DOHH2 (cell line): ENCODE data around the gene MYBPC2.
A peak's percentile ranks its signal among the peaks of the same experiment; 100 is the strongest.

ENCODE experiments used
- CTCF ChIP-seq: fragments of 200-600 bp; sonication (generic); IDR thresholded peaks from one replicate; pipeline ENCODE4 v1.5.1; 2014; ENCODE audit warnings: antibody characterized with exemption, mild to moderate bottlenecking, low read depth, low read length; ENCODE audit not compliant: poor library complexity, severe bottlenecking
- EZH2phosphoT487 ChIP-seq: fragments of 200-600 bp; sonication (generic); IDR thresholded peaks from 2 replicates; pipeline ENCODE4 v1.6.1; 2017; ENCODE audit warnings: borderline replicate concordance, mild to moderate bottlenecking, antibody characterized with exemption, low read length, moderate library complexity, mixed read lengths

DNA sequence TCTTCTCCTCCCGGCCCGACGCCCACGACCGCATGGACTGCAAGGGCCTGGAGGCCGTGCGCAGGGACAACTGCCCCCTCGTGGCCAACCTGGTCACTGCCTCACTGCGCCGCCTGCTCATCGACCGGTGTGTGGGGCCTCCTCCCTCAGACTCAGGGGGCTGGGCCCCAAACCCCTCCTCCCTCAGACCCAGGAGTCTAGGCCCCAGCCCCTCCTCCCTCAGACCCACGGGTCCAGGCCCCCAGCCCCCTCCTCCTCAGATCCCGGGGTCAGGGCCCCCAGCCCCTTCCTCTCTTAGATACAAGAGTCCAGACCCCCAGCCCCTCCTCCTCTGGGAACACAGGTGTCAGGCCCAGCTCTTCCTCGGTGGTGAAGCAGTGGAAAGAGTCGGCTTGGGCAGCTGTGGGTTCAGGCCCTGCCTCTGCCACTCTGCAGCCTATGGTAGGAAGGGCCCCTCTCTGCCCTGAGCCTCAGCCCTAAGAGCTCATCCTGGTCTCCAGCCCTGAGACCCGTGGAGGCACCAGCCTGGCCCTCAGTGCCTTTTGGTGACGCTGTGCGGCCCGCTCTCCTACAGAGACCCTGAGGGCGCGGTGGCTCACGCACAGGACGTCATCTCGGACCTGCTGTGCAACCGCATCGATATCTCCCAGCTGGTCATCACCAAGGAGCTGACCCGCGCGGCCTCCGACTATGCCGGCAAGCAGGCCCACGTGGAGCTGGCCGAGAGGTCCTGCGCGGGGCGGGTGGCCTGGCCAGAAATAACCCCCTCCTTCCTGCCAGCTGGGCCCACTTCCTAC is 17.6 kb upstream of the MYBPC2 start:
- TF ChIP-seq CTCF (peak; percentile 99), EZH2phosphoT487 (no peak)
